Karpas-422 (cell line): ENCODE measurements around the gene KIF9. TPM values are rescaled to one million over a fixed set of nuclear protein-coding genes. Genes with fewer than 3 reads are reported as not detected.
"Not testable (repeated sequence)": the region's sequence is repeated elsewhere in the genome, so short reads cannot be mapped to it uniquely, and the experiment has no call there.

Experiments used
- DNase-seq: peaks from one replicate; pipeline ENCODE4 v3.0.0-alpha.2; 2015
- H2AFZ ChIP-seq: fragments of 200-600 bp; sonication (generic); 2 replicates; pipeline ENCODE4 v1.6.1; 2014; ENCODE audit warnings: antibody characterized with exemption, low read length, mixed read lengths
- H3K27ac ChIP-seq: fragments of 200-600 bp; sonication (generic); 2 replicates; pipeline ENCODE4 v1.5.1; 2014; ENCODE audit warnings: mild to moderate bottlenecking, low read length, moderate library complexity
- H3K27me3 ChIP-seq: fragments of 200-600 bp; sonication (generic); 2 replicates; pipeline ENCODE4 v1.6.1; 2014; ENCODE audit warnings: low read length, mixed read lengths
- H3K36me3 ChIP-seq: fragments of 200-600 bp; sonication (generic); 2 replicates; pipeline ENCODE4 v1.6.1; 2014; ENCODE audit warnings: low read length, mixed read lengths; ENCODE audit not compliant: insufficient read depth
- H3K4me1 ChIP-seq: fragments of 200-600 bp; sonication (generic); 2 replicates; pipeline ENCODE4 v1.6.1; 2014; ENCODE audit warnings: mild to moderate bottlenecking, low read length, mixed read lengths
- H3K4me2 ChIP-seq: fragments of 200-600 bp; sonication (generic); 2 replicates; pipeline ENCODE4 v1.6.1; 2014; ENCODE audit warnings: low read length, low read depth, mild to moderate bottlenecking; ENCODE audit not compliant: poor library complexity, severe bottlenecking
- H3K4me3 ChIP-seq: fragments of 200-600 bp; sonication (generic); 2 replicates; pipeline ENCODE4 v1.5.1; 2014; ENCODE audit warnings: mild to moderate bottlenecking, antibody characterized with exemption, low read length, mixed read lengths
- H3K79me2 ChIP-seq: fragments of 200-600 bp; sonication (generic); 2 replicates; pipeline ENCODE4 v1.6.1; 2014; ENCODE audit warnings: mild to moderate bottlenecking, low read length, mixed read lengths
- H3K9ac ChIP-seq: fragments of 200-600 bp; sonication (generic); 2 replicates; pipeline ENCODE4 v1.6.0; 2014; ENCODE audit warnings: low read length
- H3K9me2 ChIP-seq: fragments of 200-600 bp; sonication (generic), shearing (Covaris generic); replicated peaks from 2 replicates; pipeline ENCODE4 v1.6.0; 2014; ENCODE audit warnings: mild to moderate bottlenecking, low read length, moderate library complexity; ENCODE audit not compliant: insufficient read depth
- H3K9me3 ChIP-seq: fragments of 300-700, 200-600 bp; sonication (generic); 2 replicates; pipeline ENCODE4 v1.6.1; 2014; ENCODE audit warnings: low read length, mixed read lengths
- H4K20me1 ChIP-seq: fragments of 200-600 bp; sonication (generic); 2 replicates; pipeline ENCODE4 v1.6.1; 2014; ENCODE audit warnings: mild to moderate bottlenecking, antibody characterized with exemption, low read length, low read depth; ENCODE audit not compliant: insufficient read depth
- total RNA-seq: library from RNA; depleted of rRNA; stranded (reverse); fragments of >200 nt; shearing (Covaris generic); gene quantifications from 2 replicates; pipeline ENCODE4 v1.2.3, GENCODE V29; 2014; ENCODE audit warnings: low replicate concordance

Gene KIF9
- total RNA-seq, 1 experiment from 2014 or later, result 8.3 TPM

- Histone ChIP-seq H3K9me3 (no peaks in the 10 kb centered on the region), H3K79me2 (no peaks in the 10 kb centered on the region), H3K9ac (peak overlapping the region; percentile 49; the same call in 1 of the 2 replicates), H3K4me2 (peak overlapping the region; percentile 70), H2AFZ (peak overlapping the region; percentile 47; the same call in 1 of the 2 replicates), H4K20me1 (no peaks in the 10 kb centered on the region), H3K4me3 (peak overlapping the region; percentile 50), H3K36me3 (no peaks in the 10 kb centered on the region), H3K27me3 (no peaks in the 10 kb centered on the region), H3K9me2 (no peaks in the 10 kb centered on the region), H3K4me1 (peaks cover 42% of the 10 kb centered on the region), H3K27ac (peak overlapping the region; percentile 81)
- no peak for DNase-seq
Measured at GRCh38 chr3:47267490-47267824, 15.1 kb downstream of the KIF9 start.

DNA sequence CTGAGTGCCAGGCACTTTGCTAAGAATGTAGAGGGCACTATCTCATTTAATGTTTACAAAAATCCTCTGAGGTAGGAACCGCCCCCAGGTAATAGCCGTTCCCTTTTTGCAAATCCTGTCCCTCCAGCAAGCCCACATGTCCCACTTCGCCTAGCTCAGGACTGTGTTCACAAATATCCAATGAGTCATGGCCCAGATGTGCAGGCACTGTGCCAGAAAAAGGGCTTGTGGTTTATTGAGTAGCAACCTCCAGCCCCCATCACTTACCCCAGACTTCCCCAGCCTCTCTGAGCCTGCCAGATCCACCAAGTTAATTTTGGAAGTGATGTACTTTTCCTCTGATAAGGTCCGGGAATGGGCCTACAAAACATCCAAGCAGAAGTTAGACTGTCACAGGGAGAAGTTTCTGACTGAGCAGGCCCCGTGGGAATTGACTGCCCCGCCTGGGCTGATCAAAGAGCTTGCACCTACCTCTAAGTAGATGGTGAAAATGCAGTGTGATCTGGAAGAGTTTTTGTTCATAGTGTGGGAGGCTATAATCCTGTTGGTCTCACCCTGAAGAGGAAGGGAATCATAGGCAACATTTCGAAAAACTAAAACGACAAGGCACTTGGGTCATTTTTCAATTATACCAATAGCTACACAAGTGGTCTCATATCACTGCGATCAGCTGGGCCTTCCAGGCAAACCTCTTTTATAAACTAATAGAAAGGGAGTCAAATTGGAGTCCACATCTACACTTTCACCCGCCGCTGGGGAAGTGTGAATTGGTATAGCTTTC is 15.7 kb downstream of the KIF9 start:
- H3K79me2 ChIP-seq, result no peaks in the 10 kb centered on the region
- no peaks in the 10 kb centered on the region for H4K20me1 ChIP-seq
- peak overlapping the region; percentile 70 for H3K4me2 ChIP-seq
- peak overlapping the region; percentile 47; the same call in 1 of the 2 replicates for H2AFZ ChIP-seq
- H3K27me3 ChIP-seq, result no peaks in the 10 kb centered on the region
- H3K9me3 ChIP-seq, result no peaks in the 10 kb centered on the region
- DNase-seq, result peak; percentile 96
- H3K4me1 ChIP-seq, result peaks cover 42% of the 10 kb centered on the region
- H3K4me3 ChIP-seq, result peak overlapping the region; percentile 50
- H3K27ac ChIP-seq, result peak overlapping the region; percentile 81
- H3K9me2 ChIP-seq, result no peaks in the 10 kb centered on the region
- no peaks in the 10 kb centered on the region for H3K36me3 ChIP-seq
- H3K9ac ChIP-seq, result peak overlapping the region; percentile 49

DNA sequence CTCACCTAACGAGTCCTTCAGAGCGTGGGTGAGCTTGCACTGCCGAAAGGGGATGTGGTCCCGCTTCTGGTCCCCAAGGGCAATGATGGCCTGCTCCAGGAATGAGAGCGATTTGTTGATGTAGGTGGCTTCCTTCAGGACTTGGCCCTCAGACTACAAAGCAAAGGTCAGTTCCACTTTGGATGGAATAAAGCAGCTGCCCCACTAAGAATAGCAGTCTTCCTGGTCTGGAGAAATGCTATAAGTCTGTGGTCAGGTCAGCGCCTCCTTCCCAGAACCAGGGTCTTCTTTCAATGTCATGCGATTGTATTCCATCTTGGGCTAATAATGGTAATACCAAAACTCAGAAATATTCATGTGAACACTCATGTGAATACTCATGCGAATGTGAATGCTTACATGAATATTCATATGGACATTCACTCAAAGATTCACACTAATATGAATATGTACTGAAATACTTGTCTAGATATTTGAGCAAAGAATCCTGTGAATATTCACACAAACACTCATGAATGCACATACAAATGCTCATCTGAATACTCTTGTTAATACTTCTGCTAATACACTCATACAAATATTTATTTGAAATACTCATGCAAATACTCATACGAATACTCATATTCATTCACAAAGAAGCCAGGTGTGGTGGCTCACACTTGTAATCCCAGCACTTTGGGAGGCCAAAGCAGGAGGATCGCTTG is 16.7 kb downstream of the KIF9 start:
- no peaks in the 10 kb centered on the region for H3K9me3 ChIP-seq
- 0 out of 2 replicates have a peak overlapping the region, but pooled peaks have one; percentile 28 for H2AFZ ChIP-seq
- no peak overlapping the region for H3K9ac ChIP-seq
- peaks cover 42% of the 10 kb centered on the region for H3K4me1 ChIP-seq
- peak overlapping the region; percentile 70 for H3K4me2 ChIP-seq
- H3K9me2 ChIP-seq, result no peaks in the 10 kb centered on the region
- no peak overlapping the region for H3K4me3 ChIP-seq
- no peak for DNase-seq
- no peaks in the 10 kb centered on the region for H3K79me2 ChIP-seq
- no peaks in the 10 kb centered on the region for H3K36me3 ChIP-seq
- no peaks in the 10 kb centered on the region for H3K27me3 ChIP-seq
- no peak overlapping the region; the same call in 1 of the 2 replicates for H3K27ac ChIP-seq
- no peaks in the 10 kb centered on the region for H4K20me1 ChIP-seq

DNA sequence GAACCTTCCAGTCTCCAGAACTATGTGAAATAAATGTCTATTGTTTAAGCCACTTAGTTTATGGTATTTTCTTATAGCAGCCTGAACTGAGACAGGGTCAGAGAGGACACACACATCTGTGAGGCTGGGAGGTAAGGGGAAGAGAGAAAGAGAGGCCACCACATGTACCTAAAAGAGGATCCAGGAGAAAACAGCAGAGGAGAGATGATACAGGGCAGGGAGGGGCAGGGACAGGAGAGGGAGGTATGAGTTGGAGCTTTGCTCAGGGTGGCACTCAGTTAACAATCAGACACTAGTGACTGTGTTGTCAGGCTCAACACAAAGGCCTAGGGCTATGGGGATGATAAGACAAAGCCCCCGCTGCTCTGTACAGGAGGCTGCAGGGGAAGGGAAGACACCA is 17.6 kb downstream of the KIF9 start:
- H3K4me3 ChIP-seq, result no peak overlapping the region
- H3K79me2 ChIP-seq, result no peaks in the 10 kb centered on the region
- H3K4me1 ChIP-seq, result peaks cover 42% of the 10 kb centered on the region
- DNase-seq, result no peak
- no peak overlapping the region for H3K27ac ChIP-seq
- no peaks in the 10 kb centered on the region for H3K27me3 ChIP-seq
- H3K9me3 ChIP-seq, result no peaks in the 10 kb centered on the region
- no peaks in the 10 kb centered on the region for H3K9me2 ChIP-seq
- no peaks in the 10 kb centered on the region for H4K20me1 ChIP-seq
- H3K9ac ChIP-seq, result no peak overlapping the region
- H2AFZ ChIP-seq, result no peak overlapping the region
- H3K36me3 ChIP-seq, result no peaks in the 10 kb centered on the region
- H3K4me2 ChIP-seq, result no peak overlapping the region

DNA sequence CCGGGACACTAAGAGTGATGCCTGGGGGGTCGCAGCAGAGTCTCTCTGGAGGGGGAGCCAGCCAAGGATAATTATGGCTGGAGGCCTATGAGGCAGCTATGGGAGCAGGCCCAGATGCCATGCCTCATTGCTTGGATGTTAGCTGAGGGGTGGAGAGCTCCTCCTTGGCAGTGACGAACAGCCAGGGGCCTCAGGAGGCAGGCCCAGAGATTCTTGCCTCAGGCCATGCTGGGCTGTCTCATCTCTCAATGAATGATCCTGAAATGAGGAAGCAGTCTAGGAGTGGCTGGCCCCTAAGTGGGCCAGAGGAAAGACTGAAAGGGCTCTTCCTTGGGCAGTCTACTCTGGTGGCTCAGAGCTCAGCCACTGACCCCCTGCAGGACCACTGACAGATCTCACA is 21.3 kb downstream of the KIF9 start:
- no peaks in the 10 kb centered on the region for H3K27me3 ChIP-seq

GRCh38 chr3:47260605-47261004 is 22.0 kb downstream of the KIF9 start:
- DNase-seq, result no peak
- Histone ChIP-seq H4K20me1 (no peaks in the 10 kb centered on the region), H3K4me3 (no peak overlapping the region), H3K4me2 (no peak overlapping the region), H3K79me2 (no peaks in the 10 kb centered on the region), H2AFZ (no peak overlapping the region), H3K27me3 (no peaks in the 10 kb centered on the region), H3K9me3 (no peaks in the 10 kb centered on the region), H3K4me1 (peaks cover 7% of the 10 kb centered on the region), H3K9me2 (no peaks in the 10 kb centered on the region), H3K27ac (no peak overlapping the region), H3K36me3 (no peaks in the 10 kb centered on the region), H3K9ac (no peak overlapping the region)

More for the DNA sequence above, 21.3 kb downstream of the KIF9 start:
- Histone ChIP-seq H3K4me3 (no peak overlapping the region), H3K79me2 (no peaks in the 10 kb centered on the region), H3K9ac (no peak overlapping the region), H2AFZ (no peak overlapping the region), H3K4me1 (peaks cover 14% of the 10 kb centered on the region), H4K20me1 (no peaks in the 10 kb centered on the region), H3K9me2 (no peaks in the 10 kb centered on the region), H3K27ac (no peak overlapping the region), H3K36me3 (no peaks in the 10 kb centered on the region), H3K4me2 (no peak overlapping the region), H3K9me3 (no peaks in the 10 kb centered on the region)
- no peak for DNase-seq

DNA sequence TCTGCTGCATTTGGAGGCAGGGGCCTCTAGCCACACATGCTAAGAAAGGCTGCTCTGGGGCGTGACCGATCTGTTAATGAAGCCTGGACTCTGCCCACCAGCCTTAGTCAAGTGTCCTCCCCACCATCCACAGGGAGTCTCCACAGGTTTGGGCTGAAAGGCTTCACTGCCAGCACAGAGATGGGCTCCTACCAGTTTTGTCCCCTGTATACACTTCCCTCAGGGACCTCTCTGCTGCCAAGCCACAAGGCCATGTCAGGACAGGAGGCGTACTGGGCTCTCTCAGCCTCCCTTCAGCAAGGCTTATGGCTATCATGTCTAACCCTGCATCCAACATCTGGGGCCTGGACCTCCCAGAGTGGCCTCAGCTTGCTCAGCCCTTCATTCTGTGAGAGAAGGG is 23.5 kb downstream of the KIF9 start:
- H3K9me2 ChIP-seq, result no peaks in the 10 kb centered on the region
- H3K27me3 ChIP-seq, result no peaks in the 10 kb centered on the region
- H3K4me3 ChIP-seq, result no peak overlapping the region
- no peaks in the 10 kb centered on the region for H3K36me3 ChIP-seq
- DNase-seq, result no peak
- H3K27ac ChIP-seq, result no peak overlapping the region
- no peak overlapping the region for H3K4me2 ChIP-seq
- H2AFZ ChIP-seq, result no peak overlapping the region
- no peaks in the 10 kb centered on the region for H3K4me1 ChIP-seq
- no peaks in the 10 kb centered on the region for H4K20me1 ChIP-seq
- no peaks in the 10 kb centered on the region for H3K9me3 ChIP-seq
- no peak overlapping the region for H3K9ac ChIP-seq
- H3K79me2 ChIP-seq, result no peaks in the 10 kb centered on the region

- H3K79me2 ChIP-seq, H3K9ac ChIP-seq, H3K9me2 ChIP-seq, H3K9me3 ChIP-seq, H3K4me2 ChIP-seq, H3K27me3 ChIP-seq, H3K4me1 ChIP-seq, H3K27ac ChIP-seq, H3K4me3 ChIP-seq, H4K20me1 ChIP-seq, H3K36me3 ChIP-seq, DNase-seq, H2AFZ ChIP-seq: not testable (repeated sequence)
Measured at GRCh38 chr3:47256331-47256730, 26.3 kb downstream of the KIF9 start.
